ENCODE measurements around the gene CFDP1.

The CFDP1 gene

DNA sequence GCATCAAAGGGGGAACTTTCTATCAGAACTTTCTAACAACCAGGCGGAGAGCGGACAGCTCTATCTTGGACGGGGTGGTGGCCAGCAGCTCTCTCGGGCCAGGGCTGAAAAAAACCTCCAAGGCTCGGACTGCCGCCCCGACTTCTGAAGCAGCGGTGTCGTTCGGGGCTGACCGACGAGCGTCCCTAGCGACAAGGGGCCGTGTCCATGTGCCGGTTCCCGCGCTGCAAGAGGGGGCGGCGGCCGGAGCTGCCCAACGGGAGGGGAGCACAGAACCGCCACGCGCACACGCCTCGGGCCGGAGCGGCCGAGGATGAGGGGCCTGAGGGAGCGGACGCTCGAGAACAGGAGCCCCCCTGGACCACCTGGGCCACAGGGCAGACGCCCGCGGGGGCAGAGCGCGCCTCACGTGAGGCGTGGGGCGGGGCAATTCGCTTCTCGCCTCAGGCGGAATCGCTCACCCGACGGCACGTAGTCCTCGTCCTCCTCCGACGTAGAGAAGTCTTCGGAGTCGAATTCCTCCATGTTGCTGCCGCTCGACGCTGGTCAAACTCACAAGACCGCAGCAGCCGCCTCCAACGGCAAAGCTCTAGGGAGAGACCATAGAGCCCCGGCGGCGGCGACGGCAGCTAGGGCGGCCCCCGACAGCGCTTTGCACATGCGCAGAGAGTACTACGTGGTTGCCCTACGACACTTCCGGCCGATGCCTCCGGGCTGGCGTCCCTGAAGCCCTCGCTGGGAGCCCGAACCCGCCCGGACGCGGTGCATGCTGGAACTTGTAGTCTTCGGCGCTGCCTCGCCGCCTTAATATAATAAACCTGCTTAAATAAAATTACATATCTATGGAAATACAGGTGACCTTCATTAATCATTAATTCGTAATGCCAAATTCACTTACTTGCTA lies at the start of gene CFDP1:
CFDP1 (minus strand) TSS at position 676 of the 904 bp plus-strand sequence; CDS start at position 525, 151 bp downstream.
- peak; percentile 95 for DNase-seq

DNA sequence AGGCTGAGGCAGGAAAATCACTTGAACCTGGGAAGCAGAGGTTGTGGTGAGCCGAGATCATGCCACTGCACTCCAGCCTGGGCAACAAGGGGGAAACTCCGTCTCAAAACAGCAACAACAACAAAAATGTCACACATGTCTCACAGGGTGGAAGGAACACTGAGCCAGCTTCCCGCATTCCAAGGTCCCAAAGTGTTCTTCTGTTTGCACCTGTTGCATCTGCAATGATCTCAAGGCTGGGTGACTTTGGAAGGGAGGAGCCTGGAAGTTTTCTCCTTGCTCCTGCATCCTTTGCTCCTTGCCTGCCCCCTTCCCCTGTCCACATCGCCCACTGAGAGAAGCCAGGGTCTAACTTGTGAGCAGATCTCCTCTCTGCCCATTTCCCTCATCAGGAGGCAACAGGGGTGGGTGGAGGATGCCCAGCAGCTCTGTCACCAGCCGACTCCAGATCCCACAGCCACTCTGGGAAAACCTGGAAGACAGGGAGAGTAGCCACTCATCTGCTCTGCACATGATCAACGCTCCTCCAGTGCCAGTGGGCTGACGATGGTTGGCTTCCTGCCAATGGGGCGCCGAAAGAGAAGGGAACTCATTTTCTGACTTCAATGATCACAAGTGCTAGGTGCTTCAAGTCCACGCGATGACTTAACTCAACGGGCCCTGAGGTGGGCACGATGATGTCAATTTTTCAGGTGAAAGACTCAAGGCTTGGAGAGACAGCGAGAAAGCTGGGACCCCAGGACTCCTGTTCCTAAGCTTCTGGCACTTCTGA lies 49.3 kb upstream of the CFDP1 start:
- DNase-seq: no peak

DNA sequence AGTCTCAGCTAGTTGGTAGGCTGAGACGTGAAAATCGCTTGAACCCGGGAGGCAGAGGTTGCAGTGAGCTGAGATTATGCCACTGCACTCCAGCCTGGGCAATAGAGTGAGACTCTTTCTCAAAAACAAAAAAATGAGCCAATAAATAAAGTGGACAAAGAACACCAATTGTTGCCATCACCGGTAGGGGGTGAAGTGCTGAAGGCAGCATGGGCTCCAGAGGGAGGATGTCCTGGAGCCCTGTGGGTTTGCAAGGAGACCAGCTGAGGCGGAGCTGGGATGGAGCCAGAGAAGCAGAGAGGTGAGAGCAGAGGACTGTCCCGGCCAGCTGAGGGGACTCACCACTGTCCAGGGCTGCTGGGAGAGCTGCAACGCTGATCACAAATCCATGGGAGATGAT lies 48.2 kb upstream of the CFDP1 start:
- DNase-seq: no peak

DNA sequence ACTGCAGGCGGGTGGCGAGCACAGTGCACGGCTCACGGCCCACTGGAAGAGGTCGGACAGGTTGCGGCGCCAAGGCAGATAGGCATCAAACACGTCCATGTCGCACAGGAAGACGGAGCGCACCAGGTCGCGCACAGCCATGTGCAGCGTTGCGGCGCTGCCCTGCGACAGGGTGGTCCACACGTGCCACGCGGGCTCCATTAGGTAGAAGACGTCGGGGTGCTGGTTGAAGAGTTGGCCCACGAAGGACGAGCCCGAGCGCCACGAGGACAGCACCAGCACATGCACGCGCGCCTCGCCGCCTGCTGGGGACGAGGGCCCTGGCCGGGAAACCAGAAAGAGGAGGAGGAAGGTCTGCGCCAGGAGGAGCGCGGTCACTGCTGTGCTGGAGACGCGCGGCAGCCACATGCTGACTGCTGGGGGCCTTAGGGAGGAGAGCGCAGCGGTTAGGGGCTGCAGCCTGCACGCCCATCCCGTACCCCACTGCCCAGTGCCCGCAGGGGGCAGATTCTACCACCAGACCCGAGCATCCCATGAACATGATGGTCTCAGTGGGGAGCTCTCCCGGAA lies 46.2 kb upstream of the CFDP1 start:
- DNase-seq: no peak

DNA sequence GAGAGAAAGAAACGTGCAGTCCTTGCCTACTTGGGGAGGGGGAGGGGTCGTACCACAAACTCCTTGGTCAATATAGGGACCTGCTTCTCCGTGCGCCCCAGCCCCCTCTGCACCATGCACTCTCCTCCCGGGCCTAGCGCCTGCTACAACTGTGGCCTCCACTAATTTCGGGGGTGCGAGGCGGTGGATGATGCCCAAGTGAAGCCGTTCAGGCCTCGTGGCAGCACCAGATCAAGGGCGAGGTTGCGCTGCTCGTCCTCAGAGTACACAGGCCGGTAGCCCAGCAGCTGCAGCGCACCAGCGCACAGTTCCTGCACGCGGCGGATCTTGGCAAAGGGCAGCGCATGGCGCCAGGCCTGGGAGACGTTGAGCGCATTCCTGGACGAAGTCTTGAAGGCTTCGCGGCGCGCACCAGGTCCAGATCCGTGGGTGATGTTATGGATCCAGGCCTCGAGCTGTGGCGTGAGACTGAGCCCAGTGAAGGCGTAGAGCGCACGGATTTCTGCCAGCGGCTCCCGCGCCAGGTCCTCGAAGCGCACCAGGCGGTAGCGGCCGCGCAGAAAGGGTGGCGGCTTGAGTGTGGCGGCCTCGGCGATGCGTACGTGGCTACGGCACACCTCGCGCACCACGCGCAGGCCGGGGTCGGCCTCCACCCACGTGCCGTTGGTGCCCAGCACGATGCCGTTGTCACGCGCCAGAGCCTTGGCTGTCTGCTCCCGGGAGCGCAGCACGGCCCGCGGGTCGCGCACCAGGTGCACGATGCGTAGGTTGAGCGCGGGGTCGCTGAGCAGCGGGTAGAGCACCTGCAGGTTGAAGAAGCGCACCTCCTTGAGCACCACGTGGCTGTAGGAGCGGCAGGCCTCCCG lies 45.4 kb upstream of the CFDP1 start:
- no peak for DNase-seq

DNA sequence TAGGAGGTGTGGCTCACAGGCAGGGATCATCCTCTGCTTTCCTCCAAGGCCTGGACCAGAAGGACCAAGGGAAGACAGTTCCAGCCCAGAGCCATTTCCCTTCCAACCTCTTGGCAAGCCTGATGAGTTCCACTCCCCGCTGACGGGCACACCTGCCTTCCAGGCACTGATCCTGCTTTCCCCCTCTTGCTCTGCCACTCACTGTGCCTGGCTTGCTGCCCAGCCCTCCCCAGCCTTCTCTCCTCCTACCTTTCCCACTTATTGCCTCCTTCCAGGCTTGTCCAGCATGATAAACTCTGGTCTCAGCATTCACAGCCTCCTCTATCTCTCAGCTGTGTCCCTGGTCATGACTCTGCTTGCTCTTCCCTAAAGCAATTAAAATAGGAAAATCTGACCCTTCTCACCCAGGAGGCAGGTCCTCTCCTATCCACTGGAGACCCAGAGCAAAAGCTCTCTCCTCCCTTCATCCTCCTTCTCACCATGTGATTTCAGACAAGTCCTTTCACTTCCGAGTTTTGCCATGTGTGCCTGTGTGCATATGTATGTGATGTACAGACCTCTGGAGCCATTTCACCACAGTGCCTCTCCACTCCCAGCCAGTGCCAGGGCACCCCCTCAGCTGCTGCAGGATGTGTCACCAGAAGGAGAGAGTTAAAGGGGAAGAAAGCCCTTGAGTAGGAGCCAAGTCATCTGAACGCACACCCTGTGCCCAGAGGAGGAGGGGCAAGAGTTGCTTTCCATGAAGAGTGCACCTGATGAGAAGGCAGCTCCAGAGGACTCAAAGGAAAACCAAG lies 44.6 kb upstream of the CFDP1 start:
- DNase-seq: no peak

DNA sequence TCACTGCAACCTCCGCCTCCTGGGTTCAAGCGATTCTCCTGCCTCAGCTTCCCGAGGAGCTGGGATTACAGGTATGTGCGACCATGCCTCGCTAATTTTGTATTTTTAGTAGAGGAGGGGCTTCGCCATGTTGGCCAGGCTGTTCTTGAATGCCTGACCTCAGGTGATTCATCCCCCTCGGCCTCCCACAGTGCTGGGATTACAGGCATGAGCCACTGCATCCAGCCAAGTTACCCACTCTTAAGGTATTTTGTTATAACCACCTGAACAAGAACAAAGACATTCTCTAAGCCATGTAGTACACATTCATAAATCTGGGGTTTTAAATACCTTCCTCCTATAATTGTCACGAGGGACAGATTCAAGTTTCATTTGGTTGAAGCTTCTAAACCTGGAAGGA lies 43.5 kb upstream of the CFDP1 start:
- DNase-seq: no peak

DNA sequence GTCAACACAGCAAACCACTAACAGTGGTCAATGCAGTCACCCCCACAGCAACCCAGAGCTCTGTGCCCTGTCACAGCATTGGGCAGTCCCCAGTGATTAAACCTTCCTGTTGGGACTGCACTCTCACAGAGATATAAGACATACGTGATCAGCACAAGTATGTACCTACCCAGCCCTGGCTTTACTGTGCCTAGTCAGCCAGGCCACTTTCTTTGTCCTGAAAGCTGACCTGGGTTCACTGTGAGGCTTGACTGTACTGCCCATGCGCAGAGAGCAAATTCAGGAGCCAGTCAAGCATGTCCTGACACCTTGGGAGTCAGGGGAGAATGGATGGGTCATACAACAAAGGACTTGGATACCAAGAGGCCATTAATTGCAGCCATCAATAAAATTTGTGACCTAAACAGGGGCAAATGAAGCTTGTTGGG lies 42.1 kb upstream of the CFDP1 start:
- no peak for DNase-seq

DNA sequence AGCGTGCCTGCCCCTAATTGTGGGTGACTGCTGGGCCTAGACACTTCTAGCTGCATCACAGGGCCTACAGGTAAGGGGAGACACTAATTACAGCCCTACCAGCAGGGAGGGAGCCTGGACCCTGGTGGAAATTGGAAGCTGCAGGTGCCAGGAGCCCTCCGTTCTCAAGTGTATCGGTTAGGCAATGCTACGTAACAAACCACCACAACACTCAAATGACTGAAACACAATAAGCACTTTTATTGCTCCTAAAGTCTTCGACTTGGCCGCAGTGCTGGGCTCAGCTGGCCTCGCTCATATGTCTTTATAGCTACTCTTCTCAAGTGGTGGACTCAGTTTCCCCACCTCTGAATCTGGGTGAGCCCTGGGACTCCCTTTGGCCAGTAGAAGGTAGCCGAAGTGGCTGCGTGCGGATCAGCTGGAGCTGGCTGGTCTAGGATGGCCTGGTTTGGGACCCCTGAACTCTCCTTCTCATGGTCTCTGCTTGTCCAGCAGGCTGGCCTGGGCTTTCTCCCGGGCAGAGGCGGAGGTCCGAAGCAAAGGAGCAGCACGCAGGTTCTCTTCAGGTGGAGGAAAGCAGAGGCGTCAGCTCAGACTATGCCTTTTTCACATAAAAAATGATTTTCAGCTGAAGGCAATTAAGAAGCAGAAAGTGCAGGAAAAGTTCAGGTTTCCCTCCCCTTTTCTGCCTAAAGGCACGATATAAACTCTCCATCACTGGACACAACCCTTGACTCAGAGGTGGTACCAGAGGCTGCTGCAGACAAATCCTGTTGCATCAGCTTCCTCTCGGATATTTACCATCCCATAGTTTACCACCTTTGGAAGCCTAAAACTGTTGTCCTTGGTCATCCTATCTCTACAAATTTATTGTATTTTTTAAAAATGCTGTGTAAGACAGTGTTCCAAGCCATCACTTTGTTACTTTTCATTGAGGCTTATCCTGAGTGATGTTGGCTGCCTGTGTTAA lies 39.9 kb upstream of the CFDP1 start:
- DNase-seq: no peak

DNA sequence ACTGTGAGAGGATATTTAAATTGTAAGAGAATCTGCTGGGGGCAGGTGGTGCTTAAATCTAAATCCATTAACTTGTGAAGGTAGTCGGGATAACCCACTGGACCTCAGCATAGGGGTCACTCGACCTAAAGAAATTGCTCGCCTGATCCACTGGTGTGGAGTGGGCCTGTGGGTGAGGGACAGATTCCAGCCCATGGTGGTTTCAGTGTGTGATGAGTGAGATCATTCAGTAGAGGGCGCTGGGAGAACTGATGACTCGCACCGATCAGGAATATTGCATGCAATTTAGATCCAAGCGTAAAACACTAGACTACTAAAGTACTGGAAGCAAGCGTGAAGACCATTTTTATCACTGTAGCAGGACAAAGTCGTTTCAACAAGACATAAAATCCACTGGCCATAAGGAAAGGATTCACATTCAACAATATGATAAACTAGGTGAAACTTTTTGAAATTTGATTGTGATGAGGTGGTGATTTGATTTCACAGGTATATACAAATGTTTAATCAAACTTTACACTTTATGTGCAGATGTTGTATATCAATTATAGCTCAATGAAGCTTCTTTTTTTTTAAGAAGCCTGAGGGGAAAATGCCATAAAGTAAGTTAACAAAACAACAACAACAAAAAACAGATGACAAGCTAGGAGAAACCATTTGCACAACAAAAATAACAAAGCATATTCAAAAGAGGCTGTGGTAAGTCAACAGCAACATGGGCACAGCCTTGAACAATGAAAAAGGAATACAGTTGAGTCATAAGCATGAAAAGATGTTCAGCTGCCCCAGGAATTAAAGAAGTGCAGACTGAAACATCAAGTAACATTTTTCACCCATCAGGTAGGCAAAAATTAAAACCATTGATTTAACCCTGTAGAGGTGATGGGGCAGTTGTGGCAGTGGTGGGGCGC lies 38.7 kb upstream of the CFDP1 start:
- DNase-seq: peak; percentile 53

DNA sequence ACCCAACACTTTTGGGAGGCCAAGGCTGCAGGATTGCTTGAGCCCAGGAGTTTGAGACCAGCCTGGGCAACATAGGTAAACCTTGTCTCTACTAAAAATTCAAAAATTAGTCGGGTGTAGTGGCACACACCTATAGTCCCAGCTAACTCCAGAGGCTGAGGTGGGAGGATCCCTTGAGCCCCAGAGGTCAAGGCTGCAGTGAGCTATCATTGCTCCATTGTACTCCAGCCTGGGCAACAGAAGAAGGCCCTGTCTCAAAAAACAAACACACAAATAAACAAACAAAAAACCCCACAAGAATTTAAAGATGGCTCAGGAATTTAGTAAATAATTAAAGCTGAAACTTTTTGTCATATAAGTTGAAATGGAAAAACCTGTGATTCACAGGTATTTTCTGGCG lies 33.5 kb upstream of the CFDP1 start:
- DNase-seq: no peak

DNA sequence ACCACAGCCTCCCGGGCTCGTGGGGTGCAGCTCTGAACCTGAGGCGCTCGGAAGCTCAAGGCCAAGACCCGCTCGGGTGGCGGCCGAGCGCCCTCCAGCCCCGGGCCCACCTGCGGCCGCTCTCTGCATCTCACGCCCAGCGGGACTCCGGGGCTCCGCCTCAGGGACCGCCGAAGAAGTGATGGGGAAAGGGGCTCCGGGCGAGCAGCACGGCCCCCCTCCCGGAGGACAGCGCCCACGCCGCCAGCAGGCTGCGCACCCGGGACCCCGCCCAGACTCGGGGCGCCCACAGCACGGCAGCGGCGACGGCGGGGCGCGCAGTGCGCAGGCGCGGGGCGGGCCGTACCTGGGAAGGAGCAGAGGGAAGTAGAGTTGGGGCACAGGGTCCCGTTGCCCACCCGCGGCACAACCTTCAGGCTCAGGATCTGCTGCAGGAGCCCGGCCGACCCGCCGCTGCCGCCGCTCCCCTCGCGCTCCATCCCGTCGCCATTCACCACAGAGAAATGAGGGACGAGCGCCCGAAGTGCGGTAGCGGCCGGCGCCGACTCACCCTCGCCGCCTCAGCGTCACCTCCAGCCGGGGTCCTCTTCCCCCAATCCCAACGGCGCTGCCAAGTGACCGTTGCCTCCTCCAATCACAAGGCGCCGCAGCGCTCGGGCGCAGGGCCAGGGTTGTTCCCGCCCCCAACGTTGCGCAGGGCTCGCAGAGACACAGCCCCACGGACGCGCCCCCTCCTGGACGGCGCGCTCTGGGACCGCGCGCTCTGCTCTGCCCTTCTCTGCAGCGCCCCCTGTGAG lies 31.0 kb upstream of the CFDP1 start, which contains the start of gene TMEM170A:
TMEM170A (minus strand) TSS at position 568 of the 797 bp plus-strand sequence; CDS start at position 479, 89 bp downstream.
- DNase-seq: peak; percentile 99

DNA sequence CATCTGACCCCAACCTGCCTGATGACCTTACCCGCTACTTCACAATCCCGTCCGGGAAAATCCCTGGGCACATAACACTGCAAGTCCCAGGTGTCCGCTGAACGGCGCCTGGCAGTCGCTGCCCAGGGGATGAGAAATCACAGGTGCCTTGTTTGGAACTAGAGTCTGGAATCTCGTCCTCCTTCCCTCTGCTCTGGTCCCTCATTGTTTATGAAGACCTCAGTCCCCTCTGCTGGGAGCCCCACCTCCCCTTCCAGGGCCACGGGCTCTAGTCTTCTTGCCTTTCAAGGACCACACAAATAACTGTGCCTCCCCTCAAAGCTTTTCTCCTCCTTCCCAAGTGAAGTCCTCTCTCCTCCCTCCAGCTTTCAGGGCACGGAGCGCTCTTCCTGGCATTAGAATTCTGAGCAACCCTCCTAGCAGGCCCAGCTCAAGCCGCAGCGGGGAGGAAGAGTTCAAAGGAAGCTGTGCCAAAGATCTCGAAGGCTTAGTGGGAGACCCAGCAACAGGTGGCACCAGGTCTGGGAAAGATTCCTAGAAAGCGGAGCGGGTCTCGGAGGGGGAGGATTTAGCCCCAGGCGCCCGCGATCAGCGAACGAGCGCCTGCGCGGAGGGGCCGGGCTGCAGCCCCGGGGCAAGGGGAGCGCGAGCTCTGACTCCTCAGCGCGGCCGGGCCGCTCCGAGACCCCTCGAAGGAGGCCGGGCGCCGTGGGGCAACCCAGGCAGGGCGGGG lies 30.3 kb upstream of the CFDP1 start:
- peak; percentile 42 for DNase-seq

DNA sequence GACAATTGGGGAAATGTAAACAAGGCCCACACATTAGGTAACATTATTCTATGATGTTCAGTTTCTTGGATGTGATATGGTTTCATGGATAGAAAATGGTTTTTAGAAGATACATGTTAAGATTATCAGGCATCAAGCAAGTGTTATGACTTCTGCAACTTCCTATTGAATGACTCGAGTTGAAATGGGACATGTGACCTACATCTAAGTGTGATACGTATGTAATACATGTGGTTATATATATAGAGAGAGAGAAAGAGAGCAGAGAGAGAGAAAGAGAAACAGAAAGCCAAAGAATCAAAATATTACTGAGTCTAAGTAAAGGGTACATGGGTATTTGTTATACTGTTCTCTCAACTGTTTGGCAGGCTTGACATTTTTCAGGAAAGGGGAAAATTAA lies 29.5 kb upstream of the CFDP1 start:
- DNase-seq: no peak

DNA sequence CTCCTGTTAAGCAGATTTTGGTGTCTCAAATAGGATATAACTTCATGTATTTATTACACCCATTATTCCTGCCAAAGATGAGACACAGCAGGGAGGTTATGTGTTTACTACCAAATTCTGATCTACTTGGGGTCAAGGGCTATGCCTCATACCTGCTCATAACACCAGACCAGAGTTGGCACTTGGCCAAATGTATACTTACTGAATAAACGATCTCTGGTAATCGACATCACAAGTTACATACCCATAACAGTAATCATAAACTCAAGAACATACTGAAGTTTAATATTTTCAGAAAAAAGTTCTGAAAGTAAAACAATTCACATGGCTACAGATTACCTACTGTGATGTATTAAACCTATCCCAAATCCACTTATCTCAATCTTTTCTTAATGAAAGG lies 28.3 kb upstream of the CFDP1 start:
- DNase-seq: no peak

DNA sequence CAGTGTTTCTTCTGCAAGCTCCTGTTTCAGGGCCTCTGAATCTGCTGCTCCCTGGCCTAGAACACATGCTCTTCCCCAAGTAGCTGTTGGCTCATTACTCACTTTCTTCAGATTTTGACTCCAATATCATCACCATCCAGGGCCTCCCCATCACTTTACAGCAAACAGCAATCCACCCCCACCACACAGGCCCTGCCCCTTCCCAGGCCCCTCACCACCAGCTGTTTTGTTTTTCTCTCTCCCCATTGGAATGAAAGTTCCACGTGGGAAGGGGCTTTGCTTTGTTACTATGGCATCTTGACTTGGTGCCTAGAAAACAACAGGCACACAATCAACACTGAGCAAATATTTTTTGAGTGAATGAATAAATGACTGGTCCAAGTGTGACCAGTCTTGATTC lies 27.1 kb upstream of the CFDP1 start:
- no peak for DNase-seq

DNA sequence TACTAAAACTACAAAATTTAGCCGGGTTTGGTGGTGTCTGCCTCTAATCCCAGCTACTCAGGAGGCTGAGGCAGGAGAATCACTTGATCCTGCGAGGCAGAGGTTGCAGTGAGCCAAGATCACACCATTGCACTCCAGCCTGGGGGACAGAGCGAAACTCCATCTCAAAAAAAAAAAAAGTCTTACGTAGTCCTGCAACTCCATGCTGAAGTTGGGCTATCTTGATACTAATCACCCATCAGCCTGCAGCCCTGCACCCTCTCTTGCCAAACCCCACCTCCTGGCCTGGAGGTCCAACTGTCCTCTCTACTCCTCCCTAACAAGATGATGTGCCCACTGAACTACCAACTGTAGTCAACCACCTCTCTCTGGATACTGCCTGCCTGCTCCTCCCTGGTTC lies 26.4 kb upstream of the CFDP1 start:
- DNase-seq: no peak

DNA sequence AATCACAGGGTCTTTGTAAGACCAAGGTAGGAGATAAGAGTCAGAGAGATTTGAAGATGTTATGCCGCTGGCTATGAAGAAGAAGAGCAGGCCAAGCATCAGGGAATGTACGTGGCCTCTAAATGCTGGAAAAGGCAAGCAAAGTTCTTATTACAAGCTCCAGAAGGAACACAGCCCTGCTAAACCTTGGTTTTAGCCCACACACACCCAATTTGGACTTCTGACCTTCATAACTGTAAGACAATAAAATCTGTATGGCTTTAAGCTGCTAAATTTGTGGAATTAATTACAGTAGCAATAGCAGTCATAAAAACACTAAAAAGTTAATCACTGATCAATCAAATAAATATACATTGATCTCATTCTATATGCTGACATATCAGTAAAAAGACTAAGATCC lies 25.1 kb upstream of the CFDP1 start:
- DNase-seq: no peak

Data from EL (cell line).